ENCODE data around the gene TARM1. TPM values are rescaled to one million over a fixed set of nuclear protein-coding genes. Genes with fewer than 3 reads are reported as not detected.

Gene TARM1
- total and polyA plus RNA-seq, 2 of the 8 experiments (the other 6 are each of a cell fraction or from before 2014, with no cell fraction given) = not detected

DNA sequence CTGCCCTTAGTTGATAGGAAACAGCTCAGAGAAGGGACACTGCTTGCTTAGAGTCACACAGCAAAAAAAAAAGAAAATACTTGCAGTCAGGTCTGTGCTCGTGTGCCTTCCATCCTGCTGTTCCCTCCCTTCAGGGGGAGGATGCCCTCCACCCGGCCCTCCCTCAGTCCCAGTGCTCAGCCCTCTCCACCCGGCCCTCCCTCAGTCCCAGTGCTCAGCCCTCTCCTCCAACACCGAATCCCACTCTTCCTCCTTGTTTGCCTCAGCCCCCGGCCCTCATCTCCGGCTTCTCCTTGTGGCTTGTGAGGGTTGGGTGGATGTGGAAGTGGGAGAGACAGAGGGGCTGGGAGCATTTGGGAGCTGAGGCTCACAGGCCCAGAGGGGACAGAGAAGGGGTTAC lies 28.5 kb upstream of the TARM1 start:
- H3K36me3 ChIP-seq (ENCODE audit: control insufficient read depth in 2 of 4, insufficient read depth in 4 of 4, low read length in 3 of 4) = peaks cover 18 to 51% (median 46%) of the 10 kb centered on the region in 4 experiments

More for the DNA sequence above, 28.5 kb upstream of the TARM1 start:
- no peak overlapping the region for H2AFZ ChIP-seq (ENCODE audit: low read length)
- no peak overlapping the region for H3K56ac ChIP-seq (replicated peaks; ENCODE audit: insufficient read length, low read depth, low read length)
- H4K20me1 ChIP-seq (replicated peaks in 1 of 2; ENCODE audit: control insufficient read depth in 1 of 2, insufficient read depth in 2 of 2, low read length in 2 of 2) = peaks cover 3 to 16% of the 10 kb centered on the region in 2 experiments
- no peaks in the 10 kb centered on the region for H3K79me2 ChIP-seq (ENCODE audit: control insufficient read depth in 1 of 2, insufficient read depth in 2 of 2, low read length in 2 of 2)
- no peak overlapping the region for H4K5ac ChIP-seq (ENCODE audit: insufficient read length, low read depth, low read length)
- no peak overlapping the region for H3K14ac ChIP-seq (ENCODE audit: insufficient read length)
- H3K79me1 ChIP-seq (ENCODE audit: low read depth, low read length) = no peaks in the 10 kb centered on the region; the same call in 1 of the 2 replicates
- H4K91ac ChIP-seq (replicated peaks; ENCODE audit: insufficient read length, low read length) = no peak overlapping the region
- TF ChIP-seq JUN (IDR thresholded peaks at IDR 0.05; ENCODE audit: low read depth, low read length) = no peak
- no peak for TF ChIP-seq HDAC2 (IDR thresholded peaks at IDR 0.05; ENCODE audit: borderline replicate concordance in 1 of 2, low read depth in 2 of 2, low read length in 2 of 2)
- TF ChIP-seq, protein P1, sequence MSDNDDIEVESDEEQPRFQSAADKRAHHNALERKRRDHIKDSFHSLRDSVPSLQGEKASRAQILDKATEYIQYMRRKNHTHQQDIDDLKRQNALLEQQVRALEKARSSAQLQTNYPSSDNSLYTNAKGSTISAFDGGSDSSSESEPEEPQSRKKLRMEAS (IDR thresholded peaks at IDR 0.05) = no peak
- TF ChIP-seq BACH1 (IDR thresholded peaks at IDR 0.05; ENCODE audit: low read length) = no peak
- TF ChIP-seq SP4 (IDR thresholded peaks at IDR 0.05; ENCODE audit: low read length) = no peak
- 0 out of 3 replicates have a peak, but pooled peaks of 1 of the 2 experiments have one; percentile 46 for TF ChIP-seq POLR2A (IDR thresholded peaks at IDR 0.05; ENCODE audit: control extremely low read depth in 1 of 2, low read depth in 2 of 2, low read length in 2 of 2)
- no peak for FAIRE-seq
- H3K23me2 ChIP-seq (ENCODE audit: low read depth, low read length) = peaks cover 4% of the 10 kb centered on the region; the same call in 1 of the 2 replicates
- H3K4me2 ChIP-seq (ENCODE audit: insufficient read depth in 1 of 2, low read depth in 2 of 2, low read length in 2 of 2) = no peak overlapping the region
- no peaks in the 10 kb centered on the region for H3K9me3 ChIP-seq (ENCODE audit: insufficient read depth in 2 of 2, low read depth in 1 of 2, low read length in 1 of 2)
- no peak overlapping the region for H2BK5ac ChIP-seq (ENCODE audit: low read depth, low read length)
- H3K27ac ChIP-seq (ENCODE audit: low read depth, low read length) = no peak overlapping the region
- H3K4ac ChIP-seq (replicated peaks; ENCODE audit: insufficient read length, low read depth, low read length) = no peak overlapping the region
- ChIA-PET CTCF (ENCODE audit: partially characterized antibody) (no interaction called here), POLR2A (ENCODE audit: partially characterized antibody) (interaction anchor here (0.7 to 9.2 kb wide), 6 partner anchors 7 to 129 kb away, joined by 3 to 116 read pairs (median 3); partner anchors contain the start of genes LENG1, PRPF31 and TFPT)
- no peak overlapping the region for H3K18ac ChIP-seq (ENCODE audit: extremely low read depth, low read length)
- no peak overlapping the region for H3K4me3 ChIP-seq (ENCODE audit: extremely low read depth in 1 of 4, insufficient read depth in 2 of 4, low read depth in 3 of 4, low read length in 4 of 4)
- WGBS, 2 experiments (ENCODE audit: extremely low coverage in 1 of 2, insufficient coverage in 1 of 2, insufficient read length in 1 of 2, insufficient replicate concordance in 2 of 2, low coverage in 1 of 2, low lambda C conversion rate in 2 of 2, missing lambda C conversion rate in 1 of 2) = 100% methylated on average over 5 of the region's 6 CpGs; no CpG with 5 or more reads in 1 of the 2 experiments
- H2BK120ac ChIP-seq (replicated peaks; ENCODE audit: low read depth, low read length) = no peak overlapping the region
- no peaks in the 10 kb centered on the region for H3K4me1 ChIP-seq (replicated peaks in 1 of 4; ENCODE audit: control insufficient read depth in 3 of 4, insufficient read depth in 4 of 4, low read length in 3 of 4)
- H2BK20ac ChIP-seq (ENCODE audit: low read length) = no peak overlapping the region
- H3K23ac ChIP-seq (ENCODE audit: insufficient read length) = no peak overlapping the region
- DNase-seq (ENCODE audit: low read depth in 1 of 2, low spot score in 2 of 2) = no peak
- H4K8ac ChIP-seq (ENCODE audit: extremely low read depth, insufficient read depth, low read length) = no peak overlapping the region
- no peak overlapping the region for H3K9ac ChIP-seq (replicated peaks in 1 of 4; ENCODE audit: extremely low read depth in 1 of 4, low read depth in 3 of 4, low read length in 3 of 4)
- no peaks in the 10 kb centered on the region for H3K27me3 ChIP-seq (replicated peaks in 1 of 4; ENCODE audit: control insufficient read depth in 3 of 4, extremely low read depth in 1 of 4, insufficient read depth in 3 of 4, low read length in 3 of 4)
- H2BK12ac ChIP-seq (ENCODE audit: low read depth, low read length) = no peak overlapping the region
- no peak overlapping the region for H2BK15ac ChIP-seq (ENCODE audit: low read length)
- no peak overlapping the region for H2AK5ac ChIP-seq (ENCODE audit: low read depth, low read length)
